K562 (cell line): Measurements from ENCODE around the gene HDAC2. TPM values are rescaled to one million over a fixed set of nuclear protein-coding genes. Genes with fewer than 3 reads are reported as not detected.

Source experiments
- BRD4 ChIP-seq: fragments of 200-600 bp; sonication (generic); IDR thresholded peaks from 2 replicates; pipeline ENCODE4 v1.6.1; 2017; ENCODE audit warnings: inconsistent platforms
- CEBPG ChIP-seq, 3 experiments: fragments of 200-800 bp in 1 of 3; sonication (Bioruptor generic) in 1 of 3; sonication (generic) in 1 of 3; formaldehyde crosslinking in 1 of 3; IDR thresholded peaks in 2 of 3; conservative IDR thresholded peaks in 1 of 3; 2 replicates each; pipeline versions ENCODE4 v1.6.1 to v1.8.0; 2016 to 2022; ENCODE audit warnings: missing compliant biosample characterization in 2 of 3, missing genetic modification characterization in 2 of 3, mild to moderate bottlenecking in 1 of 3, missing genetic modification reagents in 1 of 3
- HDAC2 ChIP-seq: fragments of 450-650 bp; IDR thresholded peaks from 2 replicates; pipeline ENCODE4 v1.6.1; 2016; ENCODE audit warnings: mild to moderate bottlenecking
- KDM2B ChIP-seq: fragments of 250-450 bp; sonication (Bioruptor Pico); IDR thresholded peaks from 2 replicates; pipeline ENCODE4 v1.8.0; 2021; ENCODE audit warnings: mild to moderate bottlenecking, moderate library complexity
- KDM5B ChIP-seq: fragments of 200-600 bp; sonication (generic); IDR thresholded peaks from 2 replicates; pipeline ENCODE4 v1.6.1; 2012; ENCODE audit warnings: low read depth, mild to moderate bottlenecking, moderate library complexity, low read length, control low read depth, inconsistent platforms; ENCODE audit not compliant: insufficient replicate concordance
- NFXL1 ChIP-seq: fragments of 450-650 bp; formaldehyde crosslinking; IDR thresholded peaks from 2 replicates; pipeline ENCODE4 v1.4.0; 2021; ENCODE audit warnings: mild to moderate bottlenecking
- POLR2B ChIP-seq: fragments of 450-650 bp; IDR thresholded peaks from 2 replicates; pipeline ENCODE4 v1.6.1; 2018; ENCODE audit warnings: low read depth; ENCODE audit not compliant: partially characterized antibody
- ZC3H4 ChIP-seq: sonication (generic); formaldehyde crosslinking; IDR thresholded peaks from 2 replicates; pipeline ENCODE4 v1.9.0; 2021; ENCODE audit warnings: missing genetic modification reagents, borderline replicate concordance
- ZNF143 ChIP-seq: sonication (generic); formaldehyde crosslinking; IDR thresholded peaks from 2 replicates; pipeline ENCODE4 v1.9.0; 2022; ENCODE audit warnings: mild to moderate bottlenecking, missing genetic modification reagents
- ZNF217 ChIP-seq: sonication (generic); formaldehyde crosslinking; IDR thresholded peaks from 2 replicates; pipeline ENCODE4 v1.8.0; 2022; ENCODE audit warnings: mild to moderate bottlenecking, missing genetic modification reagents
- ZNF232 ChIP-seq: sonication (generic); formaldehyde crosslinking; IDR thresholded peaks from 2 replicates; pipeline ENCODE4 v1.8.0; 2022; ENCODE audit warnings: mild to moderate bottlenecking, missing genetic modification reagents
- ZNF277 ChIP-seq: fragments of 250-450 bp; sonication (Bioruptor Pico); IDR thresholded peaks from 2 replicates; pipeline ENCODE4 v1.8.0; 2022; ENCODE audit warnings: inconsistent platforms, mild to moderate bottlenecking, moderate library complexity, borderline replicate concordance
- ZNF282 ChIP-seq: sonication (generic); formaldehyde crosslinking; IDR thresholded peaks from 2 replicates; pipeline ENCODE4 v1.8.1; 2023; ENCODE audit warnings: missing genetic modification reagents
- ZNF318 ChIP-seq, 2 experiments: fragments of 450-650 bp; IDR thresholded peaks; 2 replicates each; pipeline ENCODE4 v1.6.1; 2016; ENCODE audit warnings: mild to moderate bottlenecking in 2 of 2, borderline replicate concordance in 1 of 2, low read depth in 1 of 2, moderate library complexity in 1 of 2
- ZNF583 ChIP-seq: fragments of 250-450 bp; sonication (Bioruptor Pico); IDR thresholded peaks from 2 replicates; pipeline ENCODE4 v1.4.0; 2020
- ZNF584 ChIP-seq: fragments of 200-800 bp; sonication (Bioruptor generic); IDR thresholded peaks from 2 replicates; pipeline ENCODE4 v1.6.1; 2016; ENCODE audit warnings: low read depth, mild to moderate bottlenecking, missing genetic modification characterization, missing compliant biosample characterization
- ZNF696 ChIP-seq: fragments of 250-450 bp; sonication (Bioruptor Pico); conservative IDR thresholded peaks from 2 replicates; pipeline ENCODE4 v1.4.0; 2020; ENCODE audit warnings: mild to moderate bottlenecking, moderate library complexity
- polyA plus RNA-seq, 8 experiments: library from polyadenylated mRNA; depleted of rRNA in 4 of 8; stranded (reverse) in 5 of 8; unstranded in 3 of 8; fragments of >200 nt; fragmentation: Nextera tagmentation in 2 of 8; fragmentation: Illumina TruSeq in 1 of 8; extraction: Ambion mirVana in 2 of 8; extraction: Trizol in 1 of 8; gene quantifications; 2 replicates each; pipeline versions ENCODE4 v1.2.1 to v1.2.3, GENCODE V29; 2011 to 2014; ENCODE audit warnings: inconsistent platforms in 1 of 8, missing spikeins in 1 of 8
- total RNA-seq, 7 experiments: library from RNA; depleted of rRNA in 6 of 7; stranded (reverse); fragments of >200 nt in 6 of 7; fragmentation: Illumina TruSeq in 2 of 7; extraction: Trizol in 2 of 7; gene quantifications; 2 replicates each; pipeline versions ENCODE4 v1.2.1 to v1.2.3, GENCODE V29; 2011 to 2021; ENCODE audit warnings: low replicate concordance in 1 of 7

HDAC2 gene
- total and polyA plus RNA-seq, 9 of the 15 experiments (the other 6 are each of a cell fraction or from before 2014, with no cell fraction given): 67.0 to 277 (median 151) TPM

- peak; percentile 82 for TF ChIP-seq ZNF232 (CRISPR knock-in tag)
- TF ChIP-seq POLR2B: peak; percentile 81
- TF ChIP-seq ZNF277 (CRISPR knock-in tag): no peak
- no peak for TF ChIP-seq ZNF696
- TF ChIP-seq ZNF318 (IDR thresholded peaks at IDR 0.05; ENCODE audit: borderline replicate concordance in 1 of 2, low read depth in 1 of 2): no peak
- 0 out of 2 replicates have a peak, but pooled peaks have one; percentile 31 for TF ChIP-seq KDM2B (CRISPR knock-in tag)
- TF ChIP-seq ZNF143 (CRISPR knock-in tag): no peak
- peak; percentile 60 for TF ChIP-seq KDM5B
- no peak for TF ChIP-seq ZNF584 (CRISPR knock-in tag)
- TF ChIP-seq ZNF282: peak; percentile 94; the same call in 1 of the 2 replicates
- no peak for TF ChIP-seq ZC3H4 (CRISPR knock-in tag)
- TF ChIP-seq ZNF217 (CRISPR knock-in tag): no peak
- TF ChIP-seq BRD4: no peak
- TF ChIP-seq ZNF583 (CRISPR knock-in tag): no peak
- TF ChIP-seq HDAC2: peak; percentile 48; the same call in 1 of the 2 replicates
- TF ChIP-seq CEBPG (CRISPR knock-in tag; IDR thresholded peaks at IDR 0.05): no peak
- no peak for TF ChIP-seq CEBPG (tag; conservative IDR thresholded peaks at IDR 0.05 in 1 of 2, IDR thresholded peaks at IDR 0.05 in 1 of 2)
- TF ChIP-seq NFXL1: no peak
These were observed at the start of gene HDAC2 (continued) for GRCh38 chr6:113970805-113971676.
